Immature natural killer cell (primary cell): ENCODE results near the gene MAS1. TPM values are rescaled to one million over a fixed set of nuclear protein-coding genes. Genes with fewer than 3 reads are reported as not detected.
A peak's percentile ranks its signal among the peaks of the same experiment; 100 is the strongest.

Experiments used
- DNase-seq, 3 donors: peaks; one replicate each; pipeline ENCODE4 v3.0.0; 2022; ENCODE audit warnings: mixed read lengths in 1 of 3
- H3K27ac Mint-ChIP-seq, 6 donors: one replicate each; pipeline ENCODE4 v1.8.0; 2020; ENCODE audit warnings: mixed read lengths in 6 of 6, mild to moderate bottlenecking in 5 of 6, inconsistent platforms in 4 of 6, moderate library complexity in 3 of 6
- H3K27me3 Mint-ChIP-seq, 3 donors: one replicate each; pipeline ENCODE4 v1.8.0; 2020 to 2021; ENCODE audit warnings: low read depth in 3 of 3, mild to moderate bottlenecking in 3 of 3, mixed read lengths in 3 of 3, moderate library complexity in 3 of 3, inconsistent platforms in 1 of 3
- H3K36me3 Mint-ChIP-seq, 3 donors: one replicate each; pipeline ENCODE4 v1.8.0; 2020; ENCODE audit warnings: mixed read lengths in 3 of 3, inconsistent platforms in 2 of 3, mild to moderate bottlenecking in 2 of 3
- H3K4me1 Mint-ChIP-seq, 2 donors: one replicate each; pipeline ENCODE4 v1.8.0; 2020; ENCODE audit warnings: inconsistent platforms in 2 of 2, mild to moderate bottlenecking in 2 of 2, mixed read lengths in 2 of 2, moderate library complexity in 1 of 2
- H3K4me3 Mint-ChIP-seq, 5 donors: one replicate each; pipeline ENCODE4 v1.8.0; 2020; ENCODE audit warnings: mild to moderate bottlenecking in 5 of 5, mixed read lengths in 5 of 5, inconsistent platforms in 3 of 5, moderate library complexity in 3 of 5
- H3K9me3 Mint-ChIP-seq, 6 donors: one replicate each; pipeline ENCODE4 v1.8.0; 2020; ENCODE audit warnings: mild to moderate bottlenecking in 6 of 6, mixed read lengths in 6 of 6, inconsistent platforms in 4 of 6, moderate library complexity in 3 of 6
- polyA plus RNA-seq, 3 donors: library from polyadenylated mRNA; unstranded; fragments of 300-500 nt; fragmentation: Illumina TruSeq; gene quantifications; one replicate each; pipeline ENCODE4 v1.2.3, GENCODE V29; 2021

Gene MAS1
- polyA plus RNA-seq, 3 donors from 2014 or later, result not detected

DNA sequence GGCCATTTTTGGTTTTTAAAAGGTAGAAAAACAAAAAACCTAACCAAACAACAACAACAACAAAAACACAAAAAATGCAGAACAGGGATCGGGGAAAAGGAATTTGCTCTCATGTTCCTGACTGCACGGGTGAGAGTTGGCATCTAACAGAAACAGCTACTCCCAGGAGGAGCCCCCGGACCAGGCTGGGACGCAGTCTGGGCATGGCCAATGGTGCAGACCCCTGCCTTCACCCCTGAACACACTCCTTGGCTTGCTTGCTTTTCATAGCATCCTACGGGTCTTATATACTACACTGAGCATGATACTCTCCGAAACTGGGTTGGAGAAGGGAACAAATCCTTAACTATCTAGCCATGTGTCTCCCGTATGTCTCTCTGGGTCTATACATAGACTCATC lies 587 bp upstream of the MAS1 start:
- Mint-ChIP-seq H3K4me3 (no peak overlapping the region), H3K9me3 (no peaks in the 10 kb centered on the region), H3K27me3 (peaks cover 9 to 18% (median 13%) of the 10 kb centered on the region in 3 donors), H3K27ac (no peak overlapping the region), H3K36me3 (no peaks in the 10 kb centered on the region), H3K4me1 (no peaks in the 10 kb centered on the region)
- no peak for DNase-seq

DNA sequence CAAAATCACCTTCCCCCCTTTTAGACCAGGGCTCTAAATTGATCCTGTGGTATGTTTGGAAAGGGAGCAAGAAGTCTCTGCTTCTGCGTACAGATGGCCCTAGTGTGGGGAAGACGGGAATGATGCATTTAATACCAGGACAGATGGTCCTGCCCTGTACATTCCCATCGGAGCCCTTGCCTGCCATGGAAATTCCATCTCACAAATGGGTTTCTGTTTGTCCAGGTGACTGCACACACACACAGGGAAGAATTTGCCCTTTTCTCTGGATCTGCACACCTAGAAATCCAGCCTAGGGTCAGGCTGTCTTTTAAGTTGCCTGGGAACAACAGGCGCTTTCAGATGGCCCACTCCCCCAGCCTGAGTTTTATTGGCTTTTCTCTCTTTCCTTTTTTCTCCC lies 1.3 kb downstream of the MAS1 start:
- DNase-seq, result no peak
- no peaks in the 10 kb centered on the region for H3K36me3 Mint-ChIP-seq
- no peaks in the 10 kb centered on the region for H3K4me1 Mint-ChIP-seq
- H3K4me3 Mint-ChIP-seq, result no peak overlapping the region
- H3K9me3 Mint-ChIP-seq, result no peaks in the 10 kb centered on the region
- no peak overlapping the region for H3K27ac Mint-ChIP-seq
- H3K27me3 Mint-ChIP-seq, result peaks cover 4 to 21% (median 7%) of the 10 kb centered on the region in 3 donors

GRCh38 chr6:159893064-159893463 lies 2.3 kb downstream of the MAS1 start:
- no peaks in the 10 kb centered on the region for H3K36me3 Mint-ChIP-seq
- no peaks in the 10 kb centered on the region for H3K9me3 Mint-ChIP-seq
- no peaks in the 10 kb centered on the region for H3K4me1 Mint-ChIP-seq
- no peak for DNase-seq
- no peak overlapping the region for H3K4me3 Mint-ChIP-seq
- H3K27me3 Mint-ChIP-seq, result peaks cover 2 to 16% (median 7%) of the 10 kb centered on the region in 3 donors
- H3K27ac Mint-ChIP-seq, result no peak overlapping the region

DNA sequence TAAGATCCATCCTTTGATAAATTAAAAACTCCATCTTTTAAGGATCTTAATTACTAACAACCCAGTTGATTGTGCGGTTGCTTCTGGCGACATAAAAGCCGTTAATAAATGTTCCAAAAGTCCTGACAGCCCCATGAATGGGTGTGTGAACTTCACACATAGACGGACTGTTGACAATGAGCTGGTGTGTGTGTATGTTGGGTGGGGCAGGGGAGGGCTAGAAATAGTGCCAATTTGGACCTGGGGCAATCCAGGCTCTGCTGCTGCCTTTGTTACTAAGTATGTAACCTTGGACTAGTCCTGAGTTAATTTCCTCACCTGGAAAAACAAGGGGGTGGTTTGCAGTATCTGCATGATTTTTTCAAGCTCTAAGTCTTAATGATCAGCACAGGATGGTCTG lies 4.2 kb downstream of the MAS1 start:
- Mint-ChIP-seq H3K4me1 (no peaks in the 10 kb centered on the region), H3K27ac (no peak overlapping the region), H3K27me3 (peaks cover 4 to 7% (median 6%) of the 10 kb centered on the region in 3 donors), H3K4me3 (no peak overlapping the region), H3K36me3 (no peaks in the 10 kb centered on the region), H3K9me3 (no peaks in the 10 kb centered on the region)
- no peak for DNase-seq

- Mint-ChIP-seq H3K36me3 (no peaks in the 10 kb centered on the region), H3K4me3 (no peak overlapping the region), H3K9me3 (no peaks in the 10 kb centered on the region), H3K27ac (no peak overlapping the region), H3K4me1 (no peaks in the 10 kb centered on the region), H3K27me3 (peaks cover 4 to 7% (median 5%) of the 10 kb centered on the region in 3 donors)
- DNase-seq, result no peak
Observed at GRCh38 chr6:159897603-159898002, 6.8 kb downstream of the MAS1 start.

- H3K4me3 Mint-ChIP-seq, result no peak overlapping the region
Observed at GRCh38 chr6:159898519-159898918, 7.7 kb downstream of the MAS1 start.

DNA sequence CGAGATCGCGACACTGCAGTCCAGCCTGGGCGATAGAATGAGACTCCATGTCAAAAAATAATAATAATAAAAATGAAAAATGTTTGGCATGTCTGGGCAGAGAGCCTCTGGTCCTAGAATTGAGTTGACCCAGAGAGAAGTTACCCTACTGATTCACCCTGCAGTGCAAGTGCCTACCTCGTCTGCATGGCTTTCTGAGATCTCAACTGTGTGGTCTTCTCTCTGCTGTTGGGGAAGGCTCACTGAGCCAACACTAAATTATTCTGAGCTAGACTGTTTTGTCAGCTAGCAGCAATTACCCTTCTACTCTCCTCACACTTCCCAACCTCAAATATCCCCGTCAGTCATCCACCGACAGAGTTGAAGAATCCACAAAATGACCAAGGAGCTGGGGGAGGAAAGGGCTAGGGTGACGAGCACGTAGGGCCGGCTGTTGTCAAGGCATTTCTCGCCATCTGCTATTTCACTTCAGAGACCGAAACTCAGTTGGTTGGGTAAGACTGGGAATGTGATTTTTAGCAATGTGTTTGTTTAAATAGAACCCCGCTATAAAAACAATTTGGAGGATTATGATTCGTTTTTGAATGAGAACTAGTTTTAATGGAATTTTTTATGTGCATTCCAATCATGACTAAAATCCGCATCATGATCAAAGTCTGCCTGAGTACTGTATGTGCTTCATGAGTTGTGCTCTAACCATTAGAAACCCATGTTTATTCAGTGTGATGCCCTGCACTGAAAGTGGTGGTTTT lies 9.4 kb downstream of the MAS1 start:
- no peak overlapping the region for H3K4me3 Mint-ChIP-seq
- H3K27me3 Mint-ChIP-seq, result peaks cover 2 to 5% (median 2%) of the 10 kb centered on the region in 3 donors

More at GRCh38 chr6:159898519-159898918, 7.7 kb downstream of the MAS1 start:
- Mint-ChIP-seq H3K4me1 (no peaks in the 10 kb centered on the region), H3K36me3 (no peaks in the 10 kb centered on the region), H3K27me3 (peaks cover 2 to 7% (median 5%) of the 10 kb centered on the region in 3 donors), H3K27ac (no peak overlapping the region), H3K9me3 (no peaks in the 10 kb centered on the region)
- DNase-seq, result no peak

GRCh38 chr6:159902620-159903019 lies 11.8 kb downstream of the MAS1 start:
- no peak for DNase-seq
- Mint-ChIP-seq H3K4me1 (no peaks in the 10 kb centered on the region), H3K27ac (no peak overlapping the region), H3K9me3 (no peaks in the 10 kb centered on the region), H3K36me3 (no peaks in the 10 kb centered on the region), H3K27me3 (peaks cover 0 to 8% (median 4%) of the 10 kb centered on the region in 3 donors), H3K4me3 (no peak overlapping the region)

More for the DNA sequence above, 9.4 kb downstream of the MAS1 start:
- no peaks in the 10 kb centered on the region for H3K9me3 Mint-ChIP-seq
- no peaks in the 10 kb centered on the region for H3K4me1 Mint-ChIP-seq
- DNase-seq, result no peak
- no peaks in the 10 kb centered on the region for H3K36me3 Mint-ChIP-seq
- no peak overlapping the region for H3K27ac Mint-ChIP-seq

DNA sequence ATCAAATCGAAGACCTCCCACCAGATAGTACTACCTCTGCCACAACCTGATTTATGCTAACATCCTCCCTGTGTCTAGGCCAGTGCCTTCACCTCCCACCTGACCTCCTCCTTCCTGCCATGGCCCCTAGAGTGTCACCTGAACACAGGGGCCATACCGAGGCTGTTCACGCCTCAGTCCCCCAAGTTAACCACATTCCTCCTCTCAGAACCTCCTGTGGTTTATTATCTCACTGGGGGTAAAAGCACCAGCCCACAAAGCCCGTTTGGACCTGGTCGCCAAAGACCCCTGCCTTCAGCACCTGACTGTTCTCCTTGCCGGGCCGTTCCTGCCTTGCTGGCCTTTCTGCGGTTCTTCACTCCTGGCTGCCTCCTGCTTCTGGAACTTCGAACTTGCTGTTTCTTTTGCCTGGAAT lies 13.7 kb downstream of the MAS1 start:
- Mint-ChIP-seq H3K4me1 (peaks cover 6 to 9% of the 10 kb centered on the region in 2 donors), H3K27ac (no peak overlapping the region), H3K36me3 (no peaks in the 10 kb centered on the region), H3K27me3 (peaks cover 0 to 6% (median 3%) of the 10 kb centered on the region in 3 donors), H3K4me3 (no peak overlapping the region), H3K9me3 (peaks cover 0 to 4% (median 0%) of the 10 kb centered on the region in 6 donors)
- peak in 2 of 3 donors; percentile 6 to 8 for DNase-seq

GRCh38 chr6:159906400-159906799 lies 15.6 kb downstream of the MAS1 start:
- peaks cover 2 to 4% (median 4%) of the 10 kb centered on the region in 3 donors for H3K27me3 Mint-ChIP-seq
- H3K9me3 Mint-ChIP-seq, result peaks cover 0 to 4% (median 0%) of the 10 kb centered on the region in 6 donors
- no peak for DNase-seq
- H3K36me3 Mint-ChIP-seq, result peaks cover 0 to 4% (median 0%) of the 10 kb centered on the region in 3 donors
- no peak overlapping the region for H3K4me3 Mint-ChIP-seq
- no peak overlapping the region for H3K27ac Mint-ChIP-seq
- peaks cover 6 to 9% of the 10 kb centered on the region in 2 donors for H3K4me1 Mint-ChIP-seq

DNA sequence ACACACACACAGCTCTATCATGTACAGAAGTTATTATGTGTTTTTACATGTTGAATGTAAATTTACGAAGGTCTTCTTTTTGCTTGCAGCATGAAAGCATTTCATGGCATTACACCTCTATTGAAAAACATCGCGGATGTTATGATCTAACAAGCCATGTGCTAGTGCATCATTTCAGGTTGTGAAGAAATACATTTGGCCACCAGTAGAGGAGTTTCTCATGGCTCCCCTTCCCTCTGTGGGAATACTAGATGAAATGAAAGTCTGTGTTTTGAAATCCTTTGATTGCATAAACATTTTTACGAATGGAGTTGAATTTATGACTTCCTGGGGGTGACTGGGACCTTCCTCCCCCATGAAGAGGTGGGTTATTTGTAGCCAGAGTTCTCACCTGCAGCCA lies 17.7 kb downstream of the MAS1 start:
- DNase-seq, result no peak
- peaks cover 6 to 9% of the 10 kb centered on the region in 2 donors for H3K4me1 Mint-ChIP-seq
- H3K9me3 Mint-ChIP-seq, result peaks cover 0 to 4% (median under 1%) of the 10 kb centered on the region in 6 donors
- H3K4me3 Mint-ChIP-seq, result no peak overlapping the region
- peaks cover 2 to 9% (median 6%) of the 10 kb centered on the region in 3 donors for H3K27me3 Mint-ChIP-seq
- H3K36me3 Mint-ChIP-seq, result peaks cover 0 to 4% (median 0%) of the 10 kb centered on the region in 3 donors
- H3K27ac Mint-ChIP-seq, result no peak overlapping the region

- peaks cover 0 to 4% (median 0%) of the 10 kb centered on the region in 3 donors for H3K36me3 Mint-ChIP-seq
- H3K9me3 Mint-ChIP-seq, result peaks cover 0 to 4% (median under 1%) of the 10 kb centered on the region in 6 donors
- no peak overlapping the region for H3K27ac Mint-ChIP-seq
- no peak overlapping the region for H3K4me3 Mint-ChIP-seq
- H3K4me1 Mint-ChIP-seq, result peaks cover 6 to 9% of the 10 kb centered on the region in 2 donors
- DNase-seq, result no peak
- H3K27me3 Mint-ChIP-seq, result peaks cover 2 to 9% (median 6%) of the 10 kb centered on the region in 3 donors
Observed at GRCh38 chr6:159908979-159909378, 18.2 kb downstream of the MAS1 start.

GRCh38 chr6:159910342-159910741 lies 19.6 kb downstream of the MAS1 start:
- Mint-ChIP-seq H3K36me3 (peaks cover 0 to 4% (median 0%) of the 10 kb centered on the region in 3 donors), H3K4me1 (peaks cover 6 to 9% of the 10 kb centered on the region in 2 donors)

GRCh38 chr6:159913375-159913774 lies 22.6 kb downstream of the MAS1 start:
- no peak for DNase-seq
- Mint-ChIP-seq H3K4me1 (peaks cover 1 to 2% of the 10 kb centered on the region in 2 donors), H3K36me3 (peaks cover 0 to 4% (median 0%) of the 10 kb centered on the region in 3 donors), H3K27ac (no peak overlapping the region), H3K27me3 (peaks cover 3 to 9% (median 4%) of the 10 kb centered on the region in 3 donors), H3K4me3 (no peak overlapping the region), H3K9me3 (peaks cover 0 to 2% (median 0%) of the 10 kb centered on the region in 6 donors)

More at GRCh38 chr6:159910342-159910741, 19.6 kb downstream of the MAS1 start:
- Mint-ChIP-seq H3K9me3 (peaks cover 0 to 4% (median under 1%) of the 10 kb centered on the region in 6 donors), H3K27ac (no peak overlapping the region), H3K4me3 (no peak overlapping the region), H3K27me3 (peaks cover 5 to 9% (median 6%) of the 10 kb centered on the region in 3 donors)
- no peak for DNase-seq
